Measurements from ENCODE around the gene PRR19.
"Not testable (repeated sequence)": the region's sequence is repeated elsewhere in the genome, so short reads cannot be mapped to it uniquely, and the experiment has no call there.

PRR19 gene

GRCh38 chr19:42328106-42328505 is 26.2 kb downstream of the PRR19 start:
- no peak for DNase-seq

DNA sequence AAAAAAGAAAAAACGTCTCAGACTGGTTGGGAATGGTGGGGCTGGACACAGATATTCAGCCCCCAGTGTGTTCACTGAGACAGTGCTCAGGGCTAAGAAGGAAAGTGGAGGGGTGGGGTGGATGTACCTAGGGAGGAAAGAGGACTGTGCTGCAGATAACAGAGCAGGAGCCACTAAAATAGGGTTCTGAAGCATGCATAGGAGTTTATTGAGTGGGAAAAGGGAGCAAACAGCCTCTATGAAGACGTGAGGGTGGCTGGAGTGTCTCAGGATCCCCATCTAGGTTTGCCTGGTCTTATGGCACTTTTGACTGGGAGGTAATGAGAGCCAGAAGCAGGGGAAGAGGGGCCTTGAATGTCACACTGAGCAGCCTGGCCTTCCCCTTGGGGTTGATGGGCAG is 26.9 kb downstream of the PRR19 start:
- DNase-seq = no peak

- peak; percentile 42 for DNase-seq
Observed at GRCh38 chr19:42330241-42330711, 28.3 kb downstream of the PRR19 start.

- not testable (repeated sequence) for DNase-seq
Observed at GRCh38 chr19:42331333-42331732, 29.4 kb downstream of the PRR19 start.

DNA sequence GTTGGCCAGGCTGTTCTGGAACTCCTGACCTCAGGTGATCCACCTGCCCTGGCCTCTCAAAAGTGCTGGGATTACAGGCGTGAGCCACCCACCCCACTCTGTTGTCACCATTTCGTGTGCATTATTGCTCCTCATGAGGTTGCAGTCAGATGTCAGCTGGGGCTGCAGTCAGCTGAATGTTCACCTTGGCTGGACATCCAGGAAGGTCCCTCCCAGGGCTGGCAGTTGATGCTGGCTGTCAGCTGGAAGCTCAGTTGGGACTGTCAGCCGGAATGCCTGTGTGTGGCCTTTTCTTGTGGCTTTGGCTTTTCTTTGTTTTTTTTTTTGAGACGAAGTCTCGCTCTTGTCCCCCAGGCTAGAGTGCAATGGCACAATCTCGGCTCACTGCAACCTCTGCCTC is 30.1 kb downstream of the PRR19 start:
- no peak for DNase-seq

GRCh38 chr19:42333018-42333417 is 31.1 kb downstream of the PRR19 start:
- DNase-seq = no peak

- DNase-seq = no peak
Observed at GRCh38 chr19:42333975-42334696, 32.2 kb downstream of the PRR19 start.

DNA sequence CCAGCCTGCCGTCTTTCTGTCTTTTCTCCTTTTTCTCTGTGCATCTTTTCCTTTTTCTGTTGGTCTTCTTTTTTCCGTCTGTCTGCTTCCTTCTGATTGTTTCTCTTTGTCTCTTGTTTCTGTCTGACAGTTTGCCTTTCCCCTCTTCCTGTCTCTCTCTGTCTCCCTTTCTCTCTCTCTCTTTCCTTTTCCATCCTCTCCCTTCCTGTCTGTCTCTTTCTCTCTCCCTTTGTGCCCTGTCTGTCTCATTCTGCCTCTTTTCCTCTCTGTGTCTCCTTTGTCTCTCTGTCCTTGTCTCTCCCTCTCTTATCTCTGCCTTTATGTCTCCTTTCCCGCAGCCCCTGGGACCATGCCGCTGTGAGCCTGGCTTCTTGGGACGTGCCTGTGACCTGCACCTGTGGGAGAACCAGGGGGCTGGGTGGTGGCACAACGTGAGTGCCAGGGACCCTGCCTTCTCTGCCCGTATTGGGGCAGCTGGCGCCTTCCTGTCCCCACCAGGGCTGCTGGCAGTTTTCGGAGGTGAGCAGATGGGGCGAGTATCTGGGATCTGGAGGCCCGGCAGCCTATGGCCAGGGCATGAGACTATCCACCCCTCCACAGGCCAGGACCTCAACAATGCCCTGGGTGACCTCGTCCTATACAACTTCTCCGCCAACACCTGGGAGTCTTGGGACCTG is 32.9 kb downstream of the PRR19 start:
- no peak for DNase-seq

DNA sequence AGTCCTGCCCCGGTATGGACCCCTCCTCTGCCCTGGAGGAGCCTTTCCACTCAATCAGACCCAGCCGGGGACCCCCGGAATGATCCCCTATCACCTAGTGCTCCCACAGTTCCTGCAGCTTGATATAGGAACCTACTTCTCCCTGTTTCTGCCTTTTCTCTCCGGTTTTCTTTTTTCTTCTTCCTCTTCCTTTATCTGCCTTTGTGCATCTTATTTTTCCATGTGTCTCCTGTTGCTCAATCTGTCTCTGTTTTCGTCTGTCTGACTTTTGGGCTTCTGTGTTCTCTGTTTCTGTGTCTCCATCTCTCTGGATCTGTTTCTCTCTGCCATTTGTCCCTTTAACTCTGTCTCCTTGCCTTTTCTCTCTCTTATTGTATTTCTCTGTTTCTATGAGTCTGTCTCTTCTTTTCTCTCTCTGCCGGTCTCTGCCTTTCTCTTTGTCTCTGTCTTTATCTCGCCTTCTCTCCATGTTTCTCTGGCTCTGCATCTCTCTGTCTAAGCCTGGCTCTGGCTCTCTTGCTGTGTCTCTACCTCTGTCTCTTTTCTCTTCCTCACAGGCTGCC is 33.5 kb downstream of the PRR19 start:
- no peak for DNase-seq

- DNase-seq = no peak
Observed at GRCh38 chr19:42335971-42336370, 34.0 kb downstream of the PRR19 start.

GRCh38 chr19:42339126-42339860 is 37.4 kb downstream of the PRR19 start:
- not testable (repeated sequence) for DNase-seq

GRCh38 chr19:42339922-42340321 is 38.0 kb downstream of the PRR19 start:
- DNase-seq = not testable (repeated sequence)

- no peak for DNase-seq
Observed at GRCh38 chr19:42343344-42344110, 41.6 kb downstream of the PRR19 start.

DNA sequence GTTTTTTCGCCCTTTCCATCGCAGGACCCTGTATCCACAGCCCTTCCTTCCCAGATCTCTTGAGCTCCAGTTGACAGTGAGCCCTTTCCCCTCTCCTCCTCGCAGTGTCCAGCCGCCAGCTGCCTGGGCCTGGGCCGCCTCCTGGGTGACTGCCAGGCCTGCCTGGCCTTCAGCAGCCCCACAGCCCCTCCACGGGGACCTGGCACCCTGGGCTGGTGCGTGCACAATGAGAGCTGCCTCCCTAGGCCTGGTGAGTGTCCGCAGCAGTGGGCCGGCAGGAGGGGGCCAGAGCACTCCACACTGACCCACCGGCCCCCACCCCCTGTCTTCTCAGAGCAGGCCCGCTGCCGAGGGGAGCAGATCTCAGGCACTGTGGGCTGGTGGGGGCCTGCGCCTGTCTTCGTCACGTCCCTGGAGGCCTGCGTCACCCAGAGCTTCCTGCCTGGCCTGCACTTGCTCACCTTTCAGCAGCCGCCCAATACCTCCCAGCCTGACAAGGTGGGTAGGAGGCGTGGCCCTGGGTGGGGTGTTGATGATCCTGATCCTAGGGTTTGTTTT is 42.5 kb downstream of the PRR19 start:
- DNase-seq = no peak

DNA sequence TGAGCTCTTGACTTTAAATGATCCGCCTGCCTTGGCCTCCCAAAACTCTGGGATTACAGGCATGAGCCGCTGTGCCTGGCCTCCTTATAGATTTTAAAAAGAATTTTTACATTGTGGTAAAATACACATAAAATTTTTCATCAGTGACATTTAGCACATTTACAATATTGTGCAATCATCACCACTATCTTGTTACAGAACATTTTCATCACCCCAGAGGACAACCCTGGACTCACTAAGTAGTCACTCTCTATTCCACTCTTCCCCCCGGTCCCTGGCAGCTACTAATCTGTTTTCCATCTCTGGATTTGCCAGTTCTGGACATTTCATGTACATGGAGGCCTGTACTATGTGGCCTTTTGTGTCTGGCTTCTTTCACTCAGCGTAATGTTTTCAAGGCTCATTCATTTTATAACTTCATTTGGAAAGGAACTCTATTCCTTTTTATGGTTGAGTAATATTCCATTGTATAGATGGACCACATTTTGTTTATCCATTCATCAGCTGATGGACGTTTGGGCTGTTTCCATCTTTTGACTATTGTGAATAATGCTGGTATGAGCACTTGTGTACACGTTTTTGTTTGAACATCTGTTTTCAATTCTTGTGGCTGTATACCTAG is 43.4 kb downstream of the PRR19 start:
- peak; percentile 32 for DNase-seq

DNA sequence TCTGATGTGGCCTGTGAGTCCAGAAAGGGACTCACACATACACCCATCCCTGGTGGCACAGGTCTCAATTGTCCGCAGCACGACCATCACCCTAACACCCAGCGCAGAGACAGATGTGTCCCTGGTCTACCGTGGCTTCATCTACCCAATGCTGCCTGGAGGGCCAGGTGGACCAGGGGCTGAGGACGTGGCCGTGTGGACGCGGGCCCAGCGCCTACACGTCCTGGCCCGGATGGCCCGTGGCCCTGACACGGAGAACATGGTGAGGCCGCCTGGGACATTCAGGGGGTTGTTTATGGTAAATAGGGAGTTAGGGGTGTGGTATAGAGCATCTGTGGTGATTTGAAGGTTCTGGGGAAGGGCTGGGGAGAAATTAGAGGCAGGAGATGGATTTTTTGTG is 46.3 kb downstream of the PRR19 start:
- no peak for DNase-seq

DNA sequence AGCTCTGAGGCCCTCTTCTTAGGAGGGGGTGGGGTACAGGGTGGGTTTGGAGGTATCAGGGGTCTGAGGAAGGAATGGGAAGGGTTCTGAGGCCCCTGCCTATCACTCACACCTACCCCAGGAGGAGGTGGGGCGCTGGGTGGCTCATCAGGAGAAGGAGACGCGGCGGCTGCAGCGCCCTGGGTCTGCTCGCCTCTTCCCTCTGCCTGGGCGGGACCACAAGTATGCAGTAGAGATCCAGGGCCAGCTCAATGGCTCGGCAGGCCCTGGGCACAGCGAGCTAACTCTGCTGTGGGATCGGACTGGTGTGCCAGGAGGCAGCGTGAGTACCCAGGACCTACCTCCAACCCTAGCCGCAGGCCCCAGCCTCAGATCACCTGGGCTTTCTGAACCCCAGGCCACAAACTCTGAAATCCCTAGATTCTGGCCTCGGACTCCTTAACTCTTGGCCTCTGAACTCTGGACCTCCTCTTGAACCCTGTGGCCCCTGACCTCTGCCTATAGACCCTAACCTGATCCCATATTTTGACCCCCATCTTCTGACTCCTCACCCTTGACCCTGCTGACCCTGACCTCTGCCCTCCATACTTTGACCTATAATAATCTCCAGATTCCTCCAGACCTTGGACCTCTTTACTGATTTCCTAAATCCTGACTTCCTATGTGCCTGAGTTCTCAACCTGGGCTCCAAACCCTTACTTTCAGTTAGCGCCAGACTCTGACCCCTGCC is 47.6 kb downstream of the PRR19 start:
- DNase-seq = no peak

GRCh38 chr19:42350417-42350816 is 48.5 kb downstream of the PRR19 start:
- no peak for DNase-seq

DNA sequence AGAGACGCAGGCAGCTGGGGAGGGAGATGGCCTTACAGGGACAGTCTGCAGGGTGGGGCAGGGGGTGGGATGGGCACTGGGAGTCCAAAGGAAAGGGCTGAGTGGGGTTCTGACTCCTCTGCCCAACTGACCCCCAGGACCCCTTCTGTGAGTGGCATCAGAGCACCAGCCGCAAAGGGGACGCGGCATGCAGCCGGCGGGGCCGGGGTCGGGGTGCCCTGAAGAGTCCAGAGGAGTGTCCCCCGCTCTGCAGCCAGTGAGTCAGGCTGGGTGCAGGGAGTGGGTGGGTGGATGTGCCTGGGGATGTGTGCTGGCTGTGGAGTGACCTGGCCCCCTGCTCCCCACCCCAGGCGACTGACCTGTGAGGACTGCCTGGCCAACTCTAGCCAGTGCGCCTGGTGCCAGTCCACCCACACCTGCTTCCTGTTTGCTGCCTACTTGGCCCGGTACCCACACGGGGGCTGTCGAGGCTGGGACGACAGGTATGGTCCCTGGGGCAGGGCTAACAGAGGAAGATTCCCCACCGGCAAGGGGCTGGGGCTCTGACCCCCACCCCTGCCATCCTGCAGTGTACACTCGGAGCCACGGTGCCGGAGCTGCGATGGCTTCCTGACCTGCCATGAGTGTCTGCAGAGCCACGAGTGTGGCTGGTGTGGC is 49.3 kb downstream of the PRR19 start:
- DNase-seq = no peak

Data from fibroblast of skin of right biceps (primary cell).